Activated T-cell treated with anti-CD3 and anti-CD28 coated beads, Interleukin-2, amount 50 U/mL, for 72 hours (primary cell): ENCODE measurements around the gene CD82. TPM values are rescaled to one million over a fixed set of nuclear protein-coding genes. Genes with fewer than 3 reads are reported as not detected.

Experiments used
- ATAC-seq, 2 donors: fragments of 150-1000 bp; cut with Tn5 transposase; replicated peaks in 1 of 2; 2 replicates each; pipeline ENCODE4 v1.10.0; 2021; ENCODE audit warnings: moderate library complexity in 2 of 2, mild to moderate bottlenecking in 1 of 2
- DNase-seq, 2 donors: peaks; one replicate each; pipeline ENCODE4 v3.0.0; 2021 to 2022; ENCODE audit warnings: mixed read lengths in 1 of 2
- H3K27ac Mint-ChIP-seq: one replicate; pipeline ENCODE4 v1.8.0; 2022; ENCODE audit warnings: mild to moderate bottlenecking, moderate library complexity, mixed read lengths
- H3K27me3 Mint-ChIP-seq: one replicate; pipeline ENCODE4 v1.8.0; 2022; ENCODE audit warnings: low read depth, mixed read lengths
- H3K36me3 Mint-ChIP-seq, 2 donors: one replicate each; pipeline ENCODE4 v1.8.0; 2022; ENCODE audit warnings: mixed read lengths in 2 of 2, mild to moderate bottlenecking in 1 of 2; ENCODE audit not compliant: insufficient read depth in 2 of 2
- H3K4me1 Mint-ChIP-seq: one replicate; pipeline ENCODE4 v1.8.0; 2022; ENCODE audit warnings: low read depth, mixed read lengths
- H3K4me3 Mint-ChIP-seq, 2 donors: one replicate each; pipeline ENCODE4 v1.8.0; 2022; ENCODE audit warnings: mild to moderate bottlenecking in 2 of 2, mixed read lengths in 2 of 2, moderate library complexity in 2 of 2
- H3K9me3 Mint-ChIP-seq, 2 donors: one replicate each; pipeline ENCODE4 v1.8.0; 2022; ENCODE audit warnings: mixed read lengths in 2 of 2
- total RNA-seq, 2 donors: library from RNA; stranded (reverse); gene quantifications; one replicate each; pipeline ENCODE4 v1.2.3, GENCODE V29; 2022

The CD82 gene, protein sequence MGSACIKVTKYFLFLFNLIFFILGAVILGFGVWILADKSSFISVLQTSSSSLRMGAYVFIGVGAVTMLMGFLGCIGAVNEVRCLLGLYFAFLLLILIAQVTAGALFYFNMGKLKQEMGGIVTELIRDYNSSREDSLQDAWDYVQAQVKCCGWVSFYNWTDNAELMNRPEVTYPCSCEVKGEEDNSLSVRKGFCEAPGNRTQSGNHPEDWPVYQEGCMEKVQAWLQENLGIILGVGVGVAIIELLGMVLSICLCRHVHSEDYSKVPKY
- total RNA-seq: 100 to 1,000 TPM; 364 to 421 TPM

DNA sequence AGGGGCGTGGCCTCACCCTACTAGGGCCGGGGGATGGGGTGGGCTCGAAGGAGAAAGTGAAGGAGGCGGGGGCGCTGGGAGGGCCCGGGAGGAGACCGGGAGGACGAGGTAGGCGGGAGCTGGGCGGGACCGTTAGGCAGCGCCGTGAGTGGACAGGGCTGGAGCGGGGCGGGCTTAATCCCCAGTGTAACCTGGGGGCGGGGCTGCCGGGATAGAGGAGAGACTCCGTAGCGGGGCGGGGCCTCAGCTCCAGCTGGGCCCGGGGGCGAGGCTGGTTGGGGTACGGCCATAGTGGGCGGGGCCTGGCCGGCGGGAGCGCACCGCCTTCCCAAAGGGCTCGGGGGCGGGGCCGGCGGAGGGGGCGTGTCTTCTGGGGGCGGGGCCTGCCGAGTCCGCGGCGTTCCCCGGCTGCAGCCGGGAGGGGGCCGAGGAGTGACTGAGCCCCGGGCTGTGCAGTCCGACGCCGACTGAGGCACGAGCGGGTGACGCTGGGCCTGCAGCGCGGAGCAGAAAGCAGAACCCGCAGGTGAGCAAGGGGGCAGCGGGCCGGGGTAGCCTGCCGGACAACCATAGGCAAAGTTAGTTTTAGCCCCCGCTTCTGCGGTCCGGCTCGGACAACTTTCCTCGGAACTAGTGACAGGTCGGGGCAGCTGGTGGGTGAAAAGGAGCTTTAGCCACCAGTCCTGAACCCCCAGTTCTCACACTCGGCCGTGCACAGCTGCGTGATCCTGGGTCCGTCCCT, at the start of gene CD82:
CD82 (plus strand) TSS at position 453 of the 742 bp plus-strand sequence. CDS start 29,000 bp downstream, outside the sequence.
- no peaks in the 10 kb centered on the region for H3K27me3 Mint-ChIP-seq
- peak within 1 kb of the TSS; percentile 88 to 93 for H3K4me3 Mint-ChIP-seq
- H3K36me3 Mint-ChIP-seq: peaks cover 14 to 17% of the 10 kb centered on the region in 2 donors
- peaks cover 71% of the 10 kb centered on the region for H3K4me1 Mint-ChIP-seq
- peak; percentile 99 for DNase-seq
- peaks cover 0 to 2% of the 10 kb centered on the region in 2 donors for H3K9me3 Mint-ChIP-seq
- ATAC-seq: peak; percentile 81
- H3K27ac Mint-ChIP-seq: peak within 1 kb of the TSS; percentile 34

DNA sequence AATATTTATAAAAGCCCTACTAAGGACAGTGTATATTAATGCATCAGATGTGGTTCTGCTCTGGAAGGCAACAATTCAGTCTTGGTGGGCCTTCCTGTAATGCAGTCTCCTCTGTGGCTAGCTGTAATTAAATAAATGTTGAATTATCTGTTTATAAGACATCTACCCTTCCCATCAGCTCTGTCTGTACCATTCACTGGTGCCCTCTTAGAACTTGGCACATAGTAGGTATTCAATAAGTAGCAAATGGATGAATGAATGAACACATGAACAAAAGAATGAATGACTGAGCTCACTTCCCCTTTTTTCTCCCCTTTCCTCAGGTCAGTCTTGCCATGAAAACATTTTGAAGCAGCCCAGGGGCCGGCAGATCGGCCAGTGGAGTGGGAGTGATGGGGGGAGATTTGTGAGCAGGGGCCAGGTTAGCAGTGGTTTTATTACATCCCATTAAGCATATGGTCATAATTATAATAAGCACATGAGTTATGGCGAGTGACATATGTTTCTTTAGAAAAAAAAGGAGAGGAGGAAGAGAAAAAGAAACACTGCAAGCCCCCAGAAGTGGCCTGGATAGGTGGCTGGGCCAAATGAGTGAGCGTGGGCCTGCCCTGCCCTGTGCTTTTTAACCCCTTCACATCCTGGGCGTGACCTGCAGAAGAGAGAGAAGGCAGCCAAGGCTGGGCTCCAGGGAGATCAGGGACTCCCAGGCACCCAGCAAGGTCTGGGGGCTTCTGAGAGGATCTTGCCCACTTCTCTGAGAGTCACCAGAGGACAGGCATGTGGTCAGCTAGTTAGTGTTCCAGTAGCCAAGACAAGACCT, 48.6 kb upstream of the CD82 start:
- no peaks in the 10 kb centered on the region for H3K4me1 Mint-ChIP-seq
- H3K27me3 Mint-ChIP-seq: peaks cover 55% of the 10 kb centered on the region
- H3K27ac Mint-ChIP-seq: no peak overlapping the region
- ATAC-seq: no peak
- DNase-seq: no peak
- no peaks in the 10 kb centered on the region for H3K9me3 Mint-ChIP-seq
- H3K36me3 Mint-ChIP-seq: no peaks in the 10 kb centered on the region
- no peak overlapping the region for H3K4me3 Mint-ChIP-seq

DNA sequence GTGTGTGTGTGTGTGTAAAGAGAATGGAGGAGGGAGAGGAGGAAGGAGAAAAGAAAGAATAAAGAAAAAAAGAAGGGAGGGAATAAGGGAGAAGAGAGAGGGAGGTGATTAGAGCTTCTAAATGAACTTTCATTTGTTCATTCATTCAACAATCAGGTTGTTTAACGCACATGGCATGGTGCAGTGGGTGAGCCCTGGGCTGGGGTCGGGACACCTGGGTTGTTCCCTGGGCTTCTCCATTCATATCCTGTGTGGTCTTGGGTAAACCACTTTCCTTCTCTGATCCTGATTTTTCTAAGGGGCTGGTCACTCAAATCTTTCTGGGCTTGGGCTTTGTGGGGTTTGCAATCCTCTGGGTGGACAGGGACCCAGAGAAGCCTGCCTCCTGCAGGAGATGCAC, 47.9 kb upstream of the CD82 start:
- H3K36me3 Mint-ChIP-seq: no peaks in the 10 kb centered on the region
- no peak overlapping the region for H3K4me3 Mint-ChIP-seq
- peaks cover 58% of the 10 kb centered on the region for H3K27me3 Mint-ChIP-seq
- no peak for DNase-seq
- H3K4me1 Mint-ChIP-seq: no peaks in the 10 kb centered on the region
- H3K9me3 Mint-ChIP-seq: no peaks in the 10 kb centered on the region
- H3K27ac Mint-ChIP-seq: no peak overlapping the region
- no peak for ATAC-seq

DNA sequence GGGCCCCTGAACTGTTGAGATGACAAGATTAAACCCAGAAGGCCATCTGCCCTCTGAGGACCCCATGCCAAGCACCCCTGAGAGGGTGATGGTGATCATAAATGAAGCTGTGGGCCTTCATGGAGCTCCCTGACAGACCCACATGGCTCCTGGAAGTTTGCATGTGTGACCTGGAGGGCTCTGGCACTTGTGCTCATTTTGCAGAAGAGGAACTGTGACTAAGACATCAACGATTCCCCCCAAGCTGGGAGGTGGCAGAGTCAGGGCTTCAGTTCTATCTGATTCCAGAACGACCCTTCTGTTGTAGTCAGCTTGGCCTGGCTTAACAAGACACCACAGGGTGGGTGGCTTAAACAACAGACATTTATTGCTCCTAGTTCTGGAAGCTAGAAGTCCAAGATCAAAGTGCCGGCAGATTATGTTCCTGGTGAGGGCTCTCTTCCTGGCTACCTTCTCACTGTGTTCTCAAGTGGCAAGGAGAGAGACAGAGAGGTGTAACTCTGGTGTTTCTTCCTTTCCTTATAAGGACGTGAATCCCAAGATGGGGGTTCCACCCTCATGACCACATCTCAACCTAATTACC, 46.4 kb upstream of the CD82 start:
- no peak for DNase-seq
- no peaks in the 10 kb centered on the region for H3K36me3 Mint-ChIP-seq
- H3K27me3 Mint-ChIP-seq: peaks cover 52% of the 10 kb centered on the region

DNA sequence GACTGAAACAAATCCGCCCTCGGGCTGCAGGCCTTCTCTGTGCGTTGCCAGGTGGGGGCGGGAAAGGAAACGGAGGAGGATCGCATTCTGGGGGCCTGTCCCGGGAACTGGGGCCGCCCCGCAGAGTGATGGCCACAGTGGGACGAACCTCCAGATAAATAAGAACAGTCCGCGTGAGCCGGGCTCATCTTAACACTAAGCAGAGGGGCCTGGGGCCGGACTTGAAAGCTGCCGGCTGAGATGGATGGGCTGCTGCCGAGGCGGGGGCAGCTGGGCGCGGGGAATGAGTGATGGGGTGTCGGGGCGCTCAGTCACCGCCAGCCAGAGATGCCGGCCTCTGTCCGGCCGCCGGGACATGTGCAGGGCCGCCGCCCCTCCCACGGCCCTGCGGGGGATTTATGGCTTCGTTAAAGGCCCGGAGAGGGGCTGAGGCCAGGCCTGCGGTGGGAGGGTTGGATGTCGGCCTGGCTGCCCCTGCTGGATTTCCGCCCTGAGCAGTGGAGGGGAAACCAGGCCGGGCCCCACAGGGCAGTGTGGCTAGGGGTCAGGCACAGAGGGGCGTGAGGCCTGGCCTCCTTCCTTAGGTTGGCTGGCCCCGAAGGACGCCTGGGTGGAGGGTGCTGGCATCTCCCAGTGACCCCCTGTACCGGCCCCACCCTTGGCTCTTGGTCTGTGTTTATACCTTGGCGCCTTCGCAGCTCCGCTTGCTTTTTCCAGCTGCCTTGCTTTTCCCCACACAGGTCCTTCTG, 45.3 kb upstream of the CD82 start:
- Mint-ChIP-seq H3K27ac (no peak overlapping the region), H3K4me1 (no peaks in the 10 kb centered on the region), H3K36me3 (no peaks in the 10 kb centered on the region), H3K9me3 (no peaks in the 10 kb centered on the region), H3K4me3 (no peak overlapping the region), H3K27me3 (peaks cover 50% of the 10 kb centered on the region)
- ATAC-seq: no peak
- DNase-seq: no peak

More for the DNA sequence above, 46.4 kb upstream of the CD82 start:
- no peak overlapping the region for H3K27ac Mint-ChIP-seq
- ATAC-seq: no peak
- no peak overlapping the region for H3K4me3 Mint-ChIP-seq
- H3K4me1 Mint-ChIP-seq: no peaks in the 10 kb centered on the region
- H3K9me3 Mint-ChIP-seq: no peaks in the 10 kb centered on the region

DNA sequence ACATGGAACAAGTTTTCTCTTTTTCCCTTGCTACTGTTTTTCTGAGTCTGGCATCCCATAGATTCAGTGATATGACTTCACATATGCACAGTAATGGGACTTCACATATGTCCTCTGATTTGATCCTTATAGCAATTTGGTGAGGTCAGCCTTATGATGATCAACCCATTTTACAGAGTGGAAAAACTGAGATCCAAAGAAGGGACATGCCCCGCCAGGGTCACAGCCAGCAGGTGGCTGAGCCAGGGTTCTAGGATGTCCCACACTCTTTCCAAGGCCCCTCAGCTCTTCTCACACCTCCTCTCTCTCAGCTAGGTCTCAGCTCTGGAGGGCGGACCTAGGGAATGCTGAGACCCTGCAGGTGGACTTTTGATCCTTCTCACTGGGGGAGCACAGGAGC, 44.3 kb upstream of the CD82 start:
- DNase-seq (no peak), ATAC-seq (no peak)
- H3K4me3 Mint-ChIP-seq: no peak overlapping the region
- H3K27me3 Mint-ChIP-seq: peaks cover 50% of the 10 kb centered on the region
- H3K27ac Mint-ChIP-seq: no peak overlapping the region
- H3K4me1 Mint-ChIP-seq: no peaks in the 10 kb centered on the region
- H3K9me3 Mint-ChIP-seq: no peaks in the 10 kb centered on the region
- H3K36me3 Mint-ChIP-seq: peaks cover 0 to 1% of the 10 kb centered on the region in 2 donors

DNA sequence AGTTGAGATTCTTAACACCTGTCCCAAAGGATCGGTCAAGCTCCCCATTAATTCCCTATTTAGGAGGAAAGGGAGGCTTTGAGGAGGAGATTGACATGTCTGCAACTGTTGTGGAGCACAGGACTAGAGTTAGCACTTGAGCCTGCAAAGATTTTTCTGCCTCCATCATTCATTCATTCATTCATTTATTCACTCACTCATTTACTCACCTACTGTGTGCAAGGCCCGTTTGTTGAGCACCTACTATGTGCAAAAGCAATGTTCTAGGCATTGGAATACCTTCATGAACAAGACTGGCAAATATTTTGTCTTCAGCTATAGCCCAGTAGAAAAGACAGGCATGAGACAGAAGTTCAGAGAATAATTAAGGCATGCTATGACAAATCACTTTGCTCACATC, 43.2 kb upstream of the CD82 start:
- Mint-ChIP-seq H3K27me3 (peaks cover 45% of the 10 kb centered on the region), H3K4me3 (no peak overlapping the region), H3K36me3 (peaks cover 0 to 1% of the 10 kb centered on the region in 2 donors), H3K9me3 (no peaks in the 10 kb centered on the region), H3K27ac (no peak overlapping the region), H3K4me1 (peaks cover 7% of the 10 kb centered on the region)
- ATAC-seq (no peak), DNase-seq (no peak)

DNA sequence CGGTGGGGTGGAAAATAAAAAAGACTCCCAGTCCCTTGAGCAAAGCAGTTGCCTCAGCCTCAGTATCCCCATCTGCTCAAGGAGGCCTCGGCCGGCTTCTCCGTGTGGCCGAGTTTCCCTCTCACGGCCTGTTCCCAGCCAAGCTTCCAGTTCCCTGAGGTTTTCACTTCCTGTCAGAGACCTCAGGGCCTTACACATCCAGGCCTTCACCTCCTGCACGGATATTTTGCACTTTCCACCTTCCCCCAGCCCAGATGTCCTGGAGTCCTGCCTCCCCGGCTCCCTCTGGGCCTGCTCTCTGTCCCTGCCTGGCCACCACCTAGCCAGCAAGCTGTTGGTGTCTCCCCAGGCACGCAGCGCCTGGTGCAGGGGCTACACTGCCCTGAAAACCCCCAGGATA, 41.1 kb upstream of the CD82 start:
- ATAC-seq: no peak
- Mint-ChIP-seq H3K27ac (no peak overlapping the region), H3K4me3 (no peak overlapping the region), H3K36me3 (peaks cover 0 to 1% of the 10 kb centered on the region in 2 donors), H3K27me3 (peaks cover 25% of the 10 kb centered on the region), H3K9me3 (no peaks in the 10 kb centered on the region), H3K4me1 (peaks cover 23% of the 10 kb centered on the region)
- no peak for DNase-seq

DNA sequence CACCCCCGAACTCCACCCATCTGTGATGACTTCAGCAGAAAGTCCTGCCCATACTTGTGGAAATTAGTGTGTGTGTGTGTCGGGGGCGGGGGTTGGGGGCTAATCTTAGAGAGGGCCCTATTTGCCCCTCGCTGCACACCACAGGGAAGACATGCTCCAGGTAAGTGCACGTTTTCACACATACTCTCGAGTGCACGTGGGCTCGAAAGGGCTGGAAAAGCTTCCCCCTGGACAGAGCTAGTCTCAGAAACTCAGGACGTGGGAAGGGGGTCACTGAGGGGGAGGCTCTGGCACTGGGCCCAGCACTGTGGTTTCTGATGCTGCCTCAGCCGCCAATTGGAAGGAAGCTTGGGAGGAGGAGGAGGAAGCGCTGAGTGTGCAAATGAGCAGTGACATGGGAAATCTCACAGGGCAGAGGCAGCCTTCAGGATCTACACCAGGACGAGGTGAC, 40.7 kb upstream of the CD82 start:
- Mint-ChIP-seq H3K4me3 (no peak overlapping the region), H3K27me3 (peaks cover 21% of the 10 kb centered on the region), H3K9me3 (no peaks in the 10 kb centered on the region), H3K27ac (no peak overlapping the region), H3K4me1 (peaks cover 28% of the 10 kb centered on the region), H3K36me3 (peaks cover 0 to 1% of the 10 kb centered on the region in 2 donors)
- no peak for ATAC-seq
- DNase-seq: no peak

DNA sequence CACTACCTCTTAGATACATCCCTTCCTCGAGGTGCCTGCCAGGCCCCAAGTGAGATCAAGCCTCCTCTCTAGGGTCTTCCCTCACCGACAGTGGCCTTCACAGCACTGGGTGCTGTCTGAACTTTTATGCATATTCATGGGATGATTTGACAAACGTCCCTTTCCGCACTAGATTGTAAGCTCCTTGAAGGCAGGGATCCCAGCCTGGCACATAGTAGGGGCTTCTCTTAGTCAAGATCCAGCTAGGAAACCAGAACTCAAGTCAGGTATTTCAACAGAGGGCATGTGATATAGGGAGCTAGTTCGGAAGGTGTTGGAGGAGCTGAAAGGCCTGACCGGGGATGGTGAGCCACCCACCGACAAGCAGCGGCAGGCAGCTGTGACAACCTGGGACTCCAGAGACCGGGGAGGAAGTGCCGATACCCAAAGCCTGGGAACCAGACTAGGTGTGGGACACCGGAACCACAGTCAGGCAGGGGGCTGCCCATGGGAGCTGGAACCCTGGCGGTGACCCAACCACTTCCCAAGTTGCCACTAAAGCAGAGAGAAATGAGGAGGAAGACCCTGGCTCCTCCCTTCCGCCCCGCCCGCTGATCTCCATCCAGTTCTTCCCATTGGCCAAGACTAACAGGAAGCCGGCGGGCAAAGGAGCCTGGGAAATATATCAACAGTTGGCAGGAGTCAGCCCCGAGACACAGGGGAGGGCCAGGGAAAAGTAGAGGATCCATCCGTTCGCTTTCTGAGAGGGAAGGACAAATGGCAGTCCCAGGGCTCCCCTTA, 39.8 kb upstream of the CD82 start:
- H3K36me3 Mint-ChIP-seq: peaks cover 0 to 1% of the 10 kb centered on the region in 2 donors
- no peak overlapping the region for H3K4me3 Mint-ChIP-seq
- H3K27ac Mint-ChIP-seq: no peak overlapping the region
- H3K27me3 Mint-ChIP-seq: peaks cover 15% of the 10 kb centered on the region
- H3K4me1 Mint-ChIP-seq: peaks cover 36% of the 10 kb centered on the region
- DNase-seq (no peak), ATAC-seq (no peak)
- no peaks in the 10 kb centered on the region for H3K9me3 Mint-ChIP-seq

DNA sequence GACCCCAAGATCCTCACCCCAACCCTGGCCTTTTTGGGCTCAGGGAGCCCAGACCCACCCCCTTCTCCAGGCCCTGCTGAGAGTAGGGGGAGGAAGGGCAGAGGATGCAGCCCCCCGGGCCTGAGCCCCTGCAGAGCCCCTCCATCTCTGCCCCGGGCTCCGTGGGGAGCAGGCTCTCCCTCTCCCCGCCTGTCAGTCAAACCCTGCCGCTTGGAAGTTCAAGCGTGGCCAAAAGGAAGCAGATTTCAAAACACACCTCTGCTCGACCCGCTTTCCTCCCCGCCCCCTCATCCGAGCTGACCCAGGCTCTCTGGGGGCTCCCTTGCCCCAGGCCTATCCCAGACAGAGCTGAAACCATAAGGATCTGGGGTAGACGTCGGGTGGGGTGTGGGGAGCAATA, 39.0 kb upstream of the CD82 start:
- no peak for DNase-seq
- Mint-ChIP-seq H3K27ac (no peak overlapping the region), H3K4me3 (no peak overlapping the region), H3K9me3 (no peaks in the 10 kb centered on the region), H3K36me3 (peaks cover 0 to 1% of the 10 kb centered on the region in 2 donors), H3K27me3 (peaks cover 8% of the 10 kb centered on the region), H3K4me1 (peaks cover 44% of the 10 kb centered on the region)
- no peak for ATAC-seq

DNA sequence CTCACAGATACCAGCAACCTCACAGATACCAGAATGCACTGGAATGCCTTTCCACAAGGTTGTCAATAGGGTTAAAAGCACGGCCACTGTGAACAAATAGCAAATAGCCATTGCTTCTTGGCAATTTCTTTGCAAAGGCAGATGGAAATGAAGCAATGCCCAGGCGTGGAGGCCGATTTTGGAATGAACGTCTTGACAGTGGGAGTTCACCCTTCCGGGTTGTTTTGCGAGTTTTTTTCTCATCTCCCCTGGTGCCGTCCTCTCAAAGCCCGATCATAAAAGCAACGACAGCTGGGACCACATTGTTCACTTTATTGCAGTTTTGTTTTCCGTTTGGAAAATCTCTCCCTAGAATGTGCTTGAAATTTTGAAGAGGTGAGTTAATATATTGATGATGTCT, 38.0 kb upstream of the CD82 start:
- Mint-ChIP-seq H3K9me3 (no peaks in the 10 kb centered on the region), H3K27me3 (peaks cover 4% of the 10 kb centered on the region), H3K27ac (peak overlapping the region; percentile 81), H3K4me1 (peaks cover 52% of the 10 kb centered on the region), H3K36me3 (peaks cover 0 to 1% of the 10 kb centered on the region in 2 donors), H3K4me3 (peak overlapping the region; percentile 34 to 59)
- ATAC-seq (no peak), DNase-seq (no peak)
